ENCODE measurements around the gene KRT78. TPM values are rescaled to one million over a fixed set of nuclear protein-coding genes. Genes with fewer than 3 reads are reported as not detected.
A peak's percentile ranks its signal among the peaks of the same experiment; 100 is the strongest.

KRT78 gene
- total and polyA plus RNA-seq, 9 of the 15 experiments (the other 6 are each of a cell fraction or from before 2014, with no cell fraction given), result not detected

GRCh38 chr12:52879394-52880351 lies 30.9 kb upstream of the KRT78 start (continued):
- TF ChIP-seq PBX2 (CRISPR knock-in tag; IDR thresholded peaks at IDR 0.05; ENCODE audit: low read depth), result no peak
- no peak for TF ChIP-seq PBX2 (tag; conservative IDR thresholded peaks at IDR 0.05; ENCODE audit: low read depth)
- no peak; the same call in 1 of the 2 replicates for TF ChIP-seq SMARCA4 (IDR thresholded peaks at IDR 0.05)
- TF ChIP-seq IFI16 (CRISPR knock-in tag; IDR thresholded peaks at IDR 0.05), result no peak
- peak; percentile 35 for TF ChIP-seq POLR2B (IDR thresholded peaks at IDR 0.05; ENCODE audit: low read depth, partially characterized antibody)
- TF ChIP-seq MITF (IDR thresholded peaks at IDR 0.05), result no peak
- no peak for TF ChIP-seq STAT5A (IDR thresholded peaks at IDR 0.05; ENCODE audit: borderline replicate concordance, low read length)
- TF ChIP-seq MBD1 (CRISPR knock-in tag; IDR thresholded peaks at IDR 0.05), result no peak
- TF ChIP-seq ATF7 (IDR thresholded peaks at IDR 0.05), result peak; percentile 47; the same call in 1 of the 2 replicates
- TF ChIP-seq PCBP2 (IDR thresholded peaks at IDR 0.05; ENCODE audit: low read depth, low read length, poor library complexity, severe bottlenecking), result no peak
- no peak for TF ChIP-seq ZNF77 (CRISPR knock-in tag; IDR thresholded peaks at IDR 0.05)
- no peak for TF ChIP-seq SFPQ (IDR thresholded peaks at IDR 0.05; ENCODE audit: low read depth, low read length)
- no peak for TF ChIP-seq HIVEP1 (CRISPR knock-in tag; IDR thresholded peaks at IDR 0.05)
- TF ChIP-seq SAFB2 (IDR thresholded peaks at IDR 0.05; ENCODE audit: borderline replicate concordance, low read depth, low read length, severe bottlenecking), result no peak
- TF ChIP-seq SMAD1 (IDR thresholded peaks at IDR 0.05; ENCODE audit: low read depth, low read length, partially characterized antibody), result no peak
- TF ChIP-seq ZNF445 (CRISPR knock-in tag; IDR thresholded peaks at IDR 0.05; ENCODE audit: low read depth), result no peak

All from K562 (cell line).